GM21529 (cell line): ENCODE results near the gene ATE1.
"Not testable (repeated sequence)": the region's sequence is repeated elsewhere in the genome, so short reads cannot be mapped to it uniquely, and the experiment has no call there.

Source experiments
- ATAC-seq: cut with Tn5 transposase; IDR thresholded peaks from one replicate; pipeline ENCODE4 v1.9.1; 2021; ENCODE audit not compliant: unreplicated experiment

Gene ATE1

GRCh38 chr10:121796342-121796741 is 131.5 kb downstream of the ATE1 start:
- no peak for ATAC-seq

- no peak for ATAC-seq
Observed at GRCh38 chr10:121792198-121792597, 135.6 kb downstream of the ATE1 start.

- ATAC-seq: no peak
Observed at GRCh38 chr10:121791761-121792160, 136.1 kb downstream of the ATE1 start.

GRCh38 chr10:121788717-121789116 is 139.1 kb downstream of the ATE1 start:
- no peak for ATAC-seq

GRCh38 chr10:121788115-121788514 is 139.7 kb downstream of the ATE1 start:
- no peak for ATAC-seq

- ATAC-seq: no peak
Observed at GRCh38 chr10:121787169-121787568, 140.7 kb downstream of the ATE1 start.

- ATAC-seq: no peak
Observed at GRCh38 chr10:121783782-121784372, 144.0 kb downstream of the ATE1 start.

- ATAC-seq: no peak
Observed at GRCh38 chr10:121781101-121781500, 146.7 kb downstream of the ATE1 start.

- no peak for ATAC-seq
Observed at GRCh38 chr10:121774813-121775212, 153.0 kb downstream of the ATE1 start.

- ATAC-seq: no peak
Observed at GRCh38 chr10:121774404-121774803, 153.4 kb downstream of the ATE1 start.

GRCh38 chr10:121772884-121773283 is 154.9 kb downstream of the ATE1 start:
- ATAC-seq: no peak

- ATAC-seq: no peak
Observed at GRCh38 chr10:121772406-121772805, 155.4 kb downstream of the ATE1 start.

GRCh38 chr10:121771966-121772365 is 155.9 kb downstream of the ATE1 start:
- ATAC-seq: no peak

- ATAC-seq: no peak
Observed at GRCh38 chr10:121766426-121766825, 161.4 kb downstream of the ATE1 start.

- ATAC-seq: no peak
Observed at GRCh38 chr10:121765204-121765603, 162.6 kb downstream of the ATE1 start.

- no peak for ATAC-seq
Observed at GRCh38 chr10:121764233-121764942, 163.4 kb downstream of the ATE1 start.

- not testable (repeated sequence) for ATAC-seq
Observed at GRCh38 chr10:121757241-121757640, 170.6 kb downstream of the ATE1 start.

- ATAC-seq: not testable (repeated sequence)
Observed at GRCh38 chr10:121755496-121755895, 172.3 kb downstream of the ATE1 start.

GRCh38 chr10:121754666-121755065 is 173.2 kb downstream of the ATE1 start:
- ATAC-seq: peak; percentile 15

- peak; percentile 91 for ATAC-seq
Observed at GRCh38 chr10:121753726-121754476, 173.9 kb downstream of the ATE1 start.

GRCh38 chr10:121751191-121751760 is 176.6 kb downstream of the ATE1 start:
- ATAC-seq: no peak
